CD4-positive, CD25-positive, alpha-beta regulatory T cell (primary cell): ENCODE measurements around the gene PROK2. TPM values are rescaled to one million over a fixed set of nuclear protein-coding genes. Genes with fewer than 3 reads are reported as not detected.
A peak's percentile ranks its signal among the peaks of the same experiment; 100 is the strongest.

ENCODE experiments used
- ATAC-seq, 2 donors: fragments of 150-1000 bp; cut with Tn5 transposase; one replicate each; pipeline ENCODE4 v1.10.0; 2021; ENCODE audit warnings: low read depth in 2 of 2, moderate number of reproducible peaks in 2 of 2, moderate library complexity in 1 of 2
- DNase-seq, 3 donors: peaks; one replicate each; pipeline versions ENCODE4 v3.0.0 to v3.0.0-alpha.2; 2012 to 2022; ENCODE audit warnings: mixed read lengths in 1 of 3
- H3K27ac ChIP-seq: one replicate; pipeline ENCODE4 v1.7.0; 2013; ENCODE audit warnings: mild to moderate bottlenecking, low read length; ENCODE audit not compliant: insufficient read depth, poor library complexity, severe bottlenecking
- H3K27me3 ChIP-seq: one replicate; pipeline ENCODE4 v1.7.0; 2013; ENCODE audit warnings: low read length; ENCODE audit not compliant: control insufficient read depth, insufficient read depth
- H3K36me3 ChIP-seq: one replicate; pipeline ENCODE4 v1.7.0; 2013; ENCODE audit warnings: mild to moderate bottlenecking, low read length, moderate library complexity; ENCODE audit not compliant: control insufficient read depth, insufficient read depth
- H3K4me1 ChIP-seq: 2 replicates; pipeline ENCODE4 v1.7.0; 2013; ENCODE audit warnings: mild to moderate bottlenecking, low read length; ENCODE audit not compliant: insufficient read depth, control insufficient read depth, poor library complexity, severe bottlenecking
- H3K4me3 ChIP-seq: one replicate; pipeline ENCODE4 v1.7.0; 2013; ENCODE audit warnings: low read depth, mild to moderate bottlenecking, low read length, moderate library complexity
- H3K9me3 ChIP-seq, 2 experiments: 1 replicate in 1 of 2; 2 replicates in 1 of 2; pipeline ENCODE4 v1.7.0; 2013; ENCODE audit warnings: low read length in 2 of 2, mild to moderate bottlenecking in 1 of 2, moderate library complexity in 1 of 2; ENCODE audit not compliant: control insufficient read depth in 2 of 2
- H3K27ac Mint-ChIP-seq, 3 donors: one replicate each; pipeline ENCODE4 v1.8.0; 2020 to 2022; ENCODE audit warnings: mild to moderate bottlenecking in 3 of 3, mixed read lengths in 3 of 3, moderate library complexity in 2 of 3
- H3K27me3 Mint-ChIP-seq: one replicate; pipeline ENCODE4 v1.8.0; 2022; ENCODE audit warnings: mild to moderate bottlenecking, mixed read lengths
- H3K36me3 Mint-ChIP-seq: one replicate; pipeline ENCODE4 v1.8.0; 2020; ENCODE audit warnings: mixed read lengths
- H3K4me1 Mint-ChIP-seq, 4 donors: one replicate each; pipeline ENCODE4 v1.8.0; 2020 to 2022; ENCODE audit warnings: mixed read lengths in 4 of 4, mild to moderate bottlenecking in 1 of 4
- H3K4me3 Mint-ChIP-seq, 4 donors: one replicate each; pipeline ENCODE4 v1.8.0; 2020 to 2022; ENCODE audit warnings: mild to moderate bottlenecking in 4 of 4, mixed read lengths in 4 of 4, moderate library complexity in 3 of 4
- H3K9me3 Mint-ChIP-seq, 7 donors: one replicate each; pipeline ENCODE4 v1.8.0; 2020 to 2022; ENCODE audit warnings: mixed read lengths in 7 of 7, mild to moderate bottlenecking in 3 of 7, moderate library complexity in 2 of 7
- polyA plus RNA-seq, 4 donors: library from polyadenylated mRNA; unstranded; fragments of 300-500 nt; fragmentation: Illumina TruSeq; gene quantifications; one replicate each; pipeline ENCODE4 v1.2.3, GENCODE V29; 2021
- total RNA-seq: library from RNA; stranded (reverse); gene quantifications from one replicate; pipeline ENCODE4 v1.2.3, GENCODE V29; 2022

PROK2 gene
- total and polyA plus RNA-seq, 5 donors from 2014 or later = 0.89 to 6.5 (median 1.5) TPM

DNA sequence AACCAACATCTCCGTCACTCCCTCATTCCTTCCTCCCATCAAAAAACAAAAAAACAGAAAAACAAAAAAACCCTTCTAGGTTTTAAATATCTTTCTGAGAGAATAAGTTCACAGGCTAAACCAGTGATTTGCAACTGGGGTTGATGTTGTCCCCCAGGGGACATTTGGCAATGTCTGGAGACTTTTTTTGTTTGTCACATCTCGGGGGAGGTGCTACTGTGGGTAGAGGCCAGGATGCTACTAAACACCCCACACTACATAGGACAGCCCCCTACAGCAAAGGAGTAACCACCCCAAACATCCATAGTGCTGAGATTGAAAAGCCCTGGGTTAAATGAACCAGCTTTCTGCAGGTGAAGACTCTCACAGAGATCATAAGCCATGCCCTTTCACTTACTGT is 17.0 kb upstream of the PROK2 start:
- Mint-ChIP-seq H3K27me3 (peaks cover 30% of the 10 kb centered on the region), H3K4me1 (no peaks in the 10 kb centered on the region), H3K4me3 (no peak overlapping the region), H3K27ac (no peak overlapping the region), H3K9me3 (no peaks in the 10 kb centered on the region), H3K36me3 (no peaks in the 10 kb centered on the region)
- Histone ChIP-seq H3K27ac (no peak overlapping the region), H3K27me3 (peaks cover 6% of the 10 kb centered on the region), H3K4me1 (no peaks in the 10 kb centered on the region), H3K4me3 (no peak overlapping the region), H3K36me3 (no peaks in the 10 kb centered on the region), H3K9me3 (no peaks in the 10 kb centered on the region)
- no peak for DNase-seq
- no peak for ATAC-seq

DNA sequence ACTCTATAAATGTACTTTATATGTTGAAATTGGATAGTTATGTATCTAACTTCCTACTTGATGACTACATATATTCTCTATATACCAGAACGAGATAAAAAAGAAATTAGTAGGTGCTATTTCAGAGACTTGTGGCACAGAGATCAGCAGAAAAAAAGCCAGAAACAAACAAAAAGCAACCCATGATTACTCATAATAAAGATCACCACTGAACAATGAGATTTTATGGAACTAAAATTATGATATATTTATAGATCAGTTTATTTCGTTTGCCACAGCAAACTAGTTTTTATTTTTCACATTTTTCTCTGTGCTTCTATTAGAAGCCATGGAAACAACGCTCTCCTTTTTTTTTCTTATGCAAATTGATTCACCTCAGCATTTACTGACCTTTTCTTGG is 15.1 kb upstream of the PROK2 start:
- H3K27me3 ChIP-seq = peaks cover 6% of the 10 kb centered on the region
- DNase-seq (no peak), ATAC-seq (no peak)
- H3K36me3 ChIP-seq = no peaks in the 10 kb centered on the region
- Mint-ChIP-seq H3K27ac (no peak overlapping the region), H3K4me1 (no peaks in the 10 kb centered on the region), H3K27me3 (peaks cover 35% of the 10 kb centered on the region), H3K4me3 (no peak overlapping the region), H3K9me3 (no peaks in the 10 kb centered on the region), H3K36me3 (no peaks in the 10 kb centered on the region)
- no peaks in the 10 kb centered on the region for H3K4me1 ChIP-seq
- H3K4me3 ChIP-seq = no peak overlapping the region
- H3K9me3 ChIP-seq = no peaks in the 10 kb centered on the region
- no peak overlapping the region for H3K27ac ChIP-seq

DNA sequence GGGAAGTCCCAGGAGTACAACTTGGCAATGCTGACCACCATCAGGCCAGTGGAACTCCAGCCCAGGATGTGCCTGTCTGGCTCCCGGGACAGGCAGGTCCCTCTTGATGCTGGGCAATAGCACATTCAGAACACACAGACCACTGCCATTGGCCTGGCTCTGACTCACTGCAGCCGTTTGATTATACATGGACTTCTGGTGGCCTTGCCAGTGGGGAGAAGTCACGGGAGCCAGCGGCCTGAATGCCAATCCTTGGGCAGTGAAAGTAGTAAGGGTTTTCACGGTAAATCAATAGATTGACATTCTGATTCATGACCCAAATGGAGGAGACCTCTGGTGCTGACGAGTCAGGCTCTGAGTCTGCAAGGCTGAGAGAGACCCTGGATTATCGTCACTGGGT is 12.5 kb upstream of the PROK2 start:
- no peaks in the 10 kb centered on the region for H3K4me1 Mint-ChIP-seq
- H3K27me3 ChIP-seq = peaks cover 9% of the 10 kb centered on the region
- H3K4me1 ChIP-seq = no peaks in the 10 kb centered on the region
- peaks cover 35% of the 10 kb centered on the region for H3K27me3 Mint-ChIP-seq
- no peak overlapping the region for H3K4me3 Mint-ChIP-seq
- H3K4me3 ChIP-seq = no peak overlapping the region
- H3K27ac Mint-ChIP-seq = no peak overlapping the region
- no peak for ATAC-seq
- no peaks in the 10 kb centered on the region for H3K9me3 ChIP-seq
- no peaks in the 10 kb centered on the region for H3K36me3 ChIP-seq
- DNase-seq = no peak
- no peaks in the 10 kb centered on the region for H3K36me3 Mint-ChIP-seq
- no peak overlapping the region for H3K27ac ChIP-seq
- H3K9me3 Mint-ChIP-seq = no peaks in the 10 kb centered on the region

GRCh38 chr3:71796290-71796689 is 11.3 kb upstream of the PROK2 start:
- H3K36me3 ChIP-seq = no peaks in the 10 kb centered on the region
- Mint-ChIP-seq H3K27me3 (peaks cover 32% of the 10 kb centered on the region), H3K27ac (no peak overlapping the region), H3K4me1 (no peaks in the 10 kb centered on the region), H3K36me3 (no peaks in the 10 kb centered on the region), H3K9me3 (no peaks in the 10 kb centered on the region), H3K4me3 (no peak overlapping the region)
- H3K27ac ChIP-seq = no peak overlapping the region
- no peak for ATAC-seq
- H3K9me3 ChIP-seq = no peaks in the 10 kb centered on the region
- H3K4me3 ChIP-seq = no peak overlapping the region
- H3K27me3 ChIP-seq = peaks cover 9% of the 10 kb centered on the region
- no peak for DNase-seq
- H3K4me1 ChIP-seq = no peaks in the 10 kb centered on the region

DNA sequence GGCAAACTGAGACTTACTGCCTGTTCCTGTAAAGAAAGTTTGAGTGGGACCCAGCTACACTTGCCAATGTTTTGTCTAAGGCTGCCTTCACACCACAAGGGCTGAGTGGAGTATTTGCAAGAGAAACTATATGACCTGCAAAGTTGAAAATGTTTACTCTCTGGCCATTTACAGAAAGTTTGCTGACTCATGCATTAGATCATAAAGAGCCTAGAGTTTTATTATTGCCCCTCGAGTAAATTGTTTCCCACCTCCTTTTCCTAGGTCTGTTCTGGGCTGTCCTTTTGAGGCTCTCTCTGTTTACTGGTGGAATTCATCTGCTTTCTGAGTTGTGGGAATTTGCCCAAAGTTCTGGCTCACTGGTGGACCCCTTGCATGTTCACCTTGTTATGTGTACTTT is 6.7 kb upstream of the PROK2 start:
- Mint-ChIP-seq H3K4me1 (peaks cover 0 to 6% (median 0%) of the 10 kb centered on the region in 4 donors), H3K36me3 (no peaks in the 10 kb centered on the region), H3K27me3 (peaks cover 32% of the 10 kb centered on the region), H3K27ac (no peak overlapping the region), H3K9me3 (peaks cover 0 to 1% (median 0%) of the 10 kb centered on the region in 7 donors), H3K4me3 (no peak overlapping the region)
- DNase-seq (no peak), ATAC-seq (no peak)
- no peaks in the 10 kb centered on the region for H3K36me3 ChIP-seq
- H3K27ac ChIP-seq = no peak overlapping the region
- no peak overlapping the region for H3K4me3 ChIP-seq
- H3K4me1 ChIP-seq = no peaks in the 10 kb centered on the region
- H3K27me3 ChIP-seq = peaks cover 6% of the 10 kb centered on the region
- no peaks in the 10 kb centered on the region for H3K9me3 ChIP-seq

DNA sequence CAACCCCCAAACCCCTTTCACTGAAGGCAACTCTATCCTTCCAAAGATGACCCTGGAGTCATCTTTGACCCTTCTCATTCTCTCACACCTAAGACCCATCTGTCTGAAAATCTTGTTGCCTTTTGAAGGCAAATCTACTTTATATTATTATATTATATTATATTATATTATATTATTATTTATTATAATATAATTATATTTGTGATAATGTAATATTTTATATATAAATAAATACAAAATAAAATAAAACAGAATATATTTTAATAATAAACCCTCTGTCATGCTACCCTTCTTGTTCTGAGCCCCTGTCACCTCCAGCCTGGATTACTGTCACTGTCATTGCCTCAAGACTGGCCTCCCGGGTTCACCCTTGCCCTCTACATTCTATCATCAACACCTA is 5.0 kb upstream of the PROK2 start:
- peaks cover 42% of the 10 kb centered on the region for H3K27me3 Mint-ChIP-seq

GRCh38 chr3:71787851-71788405 is 3.0 kb upstream of the PROK2 start:
- Mint-ChIP-seq H3K27me3 (peaks cover 48% of the 10 kb centered on the region), H3K9me3 (peaks cover 0 to 2% (median 0%) of the 10 kb centered on the region in 7 donors), H3K4me3 (no peak overlapping the region), H3K4me1 (peaks cover 0 to 25% (median 11%) of the 10 kb centered on the region in 4 donors), H3K36me3 (no peaks in the 10 kb centered on the region), H3K27ac (no peak overlapping the region)
- Histone ChIP-seq H3K27ac (no peak overlapping the region), H3K4me1 (peaks cover 16% of the 10 kb centered on the region), H3K9me3 (no peaks in the 10 kb centered on the region), H3K4me3 (no peak overlapping the region), H3K36me3 (no peaks in the 10 kb centered on the region), H3K27me3 (peaks cover 18% of the 10 kb centered on the region)
- ATAC-seq (no peak), DNase-seq (no peak)

More for the DNA sequence above, 5.0 kb upstream of the PROK2 start:
- Histone ChIP-seq H3K27me3 (peaks cover 8% of the 10 kb centered on the region), H3K4me3 (no peak overlapping the region), H3K4me1 (peaks cover 6% of the 10 kb centered on the region), H3K36me3 (no peaks in the 10 kb centered on the region), H3K9me3 (no peaks in the 10 kb centered on the region), H3K27ac (no peak overlapping the region)
- Mint-ChIP-seq H3K4me1 (peaks cover 0 to 17% (median 4%) of the 10 kb centered on the region in 4 donors), H3K36me3 (no peaks in the 10 kb centered on the region), H3K9me3 (peaks cover 0 to 1% (median 0%) of the 10 kb centered on the region in 7 donors), H3K4me3 (no peak overlapping the region), H3K27ac (no peak overlapping the region)
- DNase-seq = no peak
- ATAC-seq = no peak

GRCh38 chr3:71786551-71786950 is 1.6 kb upstream of the PROK2 start:
- Mint-ChIP-seq H3K27me3 (peaks cover 58% of the 10 kb centered on the region), H3K4me3 (peak overlapping the region in 1 of 4 donors; percentile 70), H3K36me3 (no peaks in the 10 kb centered on the region), H3K9me3 (peaks cover 0 to 5% (median 0%) of the 10 kb centered on the region in 7 donors), H3K27ac (no peak overlapping the region), H3K4me1 (peaks cover 0 to 25% (median 11%) of the 10 kb centered on the region in 4 donors)
- peaks cover 26% of the 10 kb centered on the region for H3K27me3 ChIP-seq
- DNase-seq (no peak), ATAC-seq (no peak)
- H3K4me3 ChIP-seq = no peak overlapping the region
- no peak overlapping the region for H3K27ac ChIP-seq
- no peaks in the 10 kb centered on the region for H3K36me3 ChIP-seq
- peaks cover 16% of the 10 kb centered on the region for H3K4me1 ChIP-seq
- no peaks in the 10 kb centered on the region for H3K9me3 ChIP-seq
